HepG2 (cell line): ENCODE results near the gene ACSS3. TPM values are rescaled to one million over a fixed set of nuclear protein-coding genes. Genes with fewer than 3 reads are reported as not detected.
A peak's percentile ranks its signal among the peaks of the same experiment; 100 is the strongest.

Experiments used
- ARID3A ChIP-seq: IDR thresholded peaks from 2 replicates; pipeline ENCODE4 v1.6.1; 2012; ENCODE audit warnings: low read depth, low read length, improper control_type of control experiment
- ELF4 ChIP-seq: sonication (generic); formaldehyde crosslinking; IDR thresholded peaks from 2 replicates; pipeline ENCODE4 v1.5.0; 2020; ENCODE audit warnings: missing genetic modification reagents, mild to moderate bottlenecking, moderate library complexity, borderline replicate concordance
- HMGA1 ChIP-seq: sonication (generic); formaldehyde crosslinking; conservative IDR thresholded peaks from 2 replicates; pipeline ENCODE4 v1.4.0; 2020; ENCODE audit warnings: missing genetic modification reagents
- NR0B2 ChIP-seq: sonication (generic); formaldehyde crosslinking; IDR thresholded peaks from 2 replicates; pipeline ENCODE4 v1.4.0; 2020; ENCODE audit warnings: mild to moderate bottlenecking, missing genetic modification reagents
- PPARG ChIP-seq: conservative IDR thresholded peaks from 2 replicates; pipeline ENCODE4 v1.6.1; 2016; ENCODE audit warnings: missing biosample characterization, missing genetic modification reagents
- PRPF4 ChIP-seq: fragments of 200-400 bp; formaldehyde crosslinking; IDR thresholded peaks from 2 replicates; pipeline ENCODE4 v1.6.1; 2016; ENCODE audit warnings: low read length, low read depth; ENCODE audit not compliant: poor library complexity, severe bottlenecking
- THAP11 ChIP-seq: IDR thresholded peaks from 2 replicates; pipeline ENCODE4 v1.6.1; 2016; ENCODE audit warnings: missing biosample characterization, missing genetic modification reagents
- ZNF430 ChIP-seq: sonication (generic); formaldehyde crosslinking; IDR thresholded peaks from 2 replicates; pipeline ENCODE4 v1.9.0; 2021; ENCODE audit warnings: mild to moderate bottlenecking, missing genetic modification reagents
- ZNF749 ChIP-seq: sonication (generic); formaldehyde crosslinking; IDR thresholded peaks from 2 replicates; pipeline ENCODE4 v1.8.0; 2022; ENCODE audit warnings: mild to moderate bottlenecking, missing genetic modification reagents, moderate library complexity, borderline replicate concordance
- polyA plus RNA-seq, 8 experiments: library from polyadenylated mRNA; depleted of rRNA in 3 of 8; stranded (reverse) in 7 of 8; unstranded in 1 of 8; fragments of >200 nt; fragmentation: Illumina TruSeq in 4 of 8; extraction: Trizol in 4 of 8; gene quantifications; 2 replicates each; pipeline versions ENCODE4 v1.2.1 to v1.2.3, GENCODE V29; 2011 to 2016; ENCODE audit warnings: low read depth in 4 of 8, missing spikeins in 1 of 8, mixed read lengths in 1 of 8; ENCODE audit not compliant: insufficient read depth in 1 of 8
- total RNA-seq, 5 experiments: library from RNA; depleted of rRNA; stranded (reverse); fragments of >200 nt; fragmentation: Illumina TruSeq; extraction: Trizol; gene quantifications; 2 replicates each; pipeline ENCODE4 v1.2.3, GENCODE V29; 2016; ENCODE audit warnings: low read depth in 1 of 5
- TF ChIP-seq, protein P1 (sequence below): sonication (generic); formaldehyde crosslinking; IDR thresholded peaks from 2 replicates; pipeline ENCODE4 v1.5.0; 2020; ENCODE audit warnings: mild to moderate bottlenecking, missing genetic modification reagents, borderline replicate concordance
- TF ChIP-seq, protein P2 (sequence below): sonication (generic); formaldehyde crosslinking; IDR thresholded peaks from 2 replicates; pipeline ENCODE4 v1.9.0; 2022; ENCODE audit warnings: missing genetic modification reagents, mild to moderate bottlenecking, borderline replicate concordance

ACSS3 gene
- total and polyA plus RNA-seq, 2 of the 13 experiments (the other 11 are each of a cell fraction or from before 2014, with no cell fraction given), result 79.5 to 86.3 TPM

- TF ChIP-seq, protein P1, sequence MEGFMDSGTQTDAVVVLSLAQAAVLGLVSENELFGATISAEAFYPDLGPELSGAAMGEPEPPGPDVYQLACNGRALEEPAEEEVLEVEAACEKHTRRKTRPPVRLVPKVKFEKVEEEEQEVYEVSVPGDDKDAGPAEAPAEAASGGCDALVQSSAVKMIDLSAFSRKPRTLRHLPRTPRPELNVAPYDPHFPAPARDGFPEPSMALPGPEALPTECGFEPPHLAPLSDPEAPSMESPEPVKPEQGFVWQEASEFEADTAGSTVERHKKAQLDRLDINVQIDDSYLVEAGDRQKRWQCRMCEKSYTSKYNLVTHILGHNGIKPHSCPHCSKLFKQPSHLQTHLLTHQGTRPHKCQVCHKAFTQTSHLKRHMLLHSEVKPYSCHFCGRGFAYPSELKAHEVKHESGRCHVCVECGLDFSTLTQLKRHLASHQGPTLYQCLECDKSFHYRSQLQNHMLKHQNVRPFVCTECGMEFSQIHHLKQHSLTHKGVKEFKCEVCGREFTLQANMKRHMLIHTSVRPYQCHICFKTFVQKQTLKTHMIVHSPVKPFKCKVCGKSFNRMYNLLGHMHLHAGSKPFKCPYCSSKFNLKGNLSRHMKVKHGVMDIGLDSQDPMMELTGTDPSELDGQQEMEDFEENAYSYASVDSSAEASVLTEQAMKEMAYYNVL (CRISPR knock-in tag), result peak; percentile 100
- TF ChIP-seq ZNF430 (CRISPR knock-in tag) (0 out of 2 replicates have a peak, but pooled peaks have one; percentile 32), NR0B2 (CRISPR knock-in tag) (no peak), THAP11 (CRISPR knock-in tag) (peak; percentile 29; the same call in 1 of the 2 replicates), ELF4 (CRISPR knock-in tag) (peak; percentile 72; the same call in 1 of the 2 replicates), ARID3A (peak; percentile 50), PPARG (CRISPR knock-in tag) (peak; percentile 67; the same call in 1 of the 2 replicates), PRPF4 (no peak), HMGA1 (CRISPR knock-in tag) (no peak), ZNF749 (CRISPR knock-in tag) (no peak)
- TF ChIP-seq, protein P2, sequence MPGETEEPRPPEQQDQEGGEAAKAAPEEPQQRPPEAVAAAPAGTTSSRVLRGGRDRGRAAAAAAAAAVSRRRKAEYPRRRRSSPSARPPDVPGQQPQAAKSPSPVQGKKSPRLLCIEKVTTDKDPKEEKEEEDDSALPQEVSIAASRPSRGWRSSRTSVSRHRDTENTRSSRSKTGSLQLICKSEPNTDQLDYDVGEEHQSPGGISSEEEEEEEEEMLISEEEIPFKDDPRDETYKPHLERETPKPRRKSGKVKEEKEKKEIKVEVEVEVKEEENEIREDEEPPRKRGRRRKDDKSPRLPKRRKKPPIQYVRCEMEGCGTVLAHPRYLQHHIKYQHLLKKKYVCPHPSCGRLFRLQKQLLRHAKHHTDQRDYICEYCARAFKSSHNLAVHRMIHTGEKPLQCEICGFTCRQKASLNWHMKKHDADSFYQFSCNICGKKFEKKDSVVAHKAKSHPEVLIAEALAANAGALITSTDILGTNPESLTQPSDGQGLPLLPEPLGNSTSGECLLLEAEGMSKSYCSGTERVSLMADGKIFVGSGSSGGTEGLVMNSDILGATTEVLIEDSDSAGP (CRISPR knock-in tag), result no peak
Observed at GRCh38 chr12:81146228-81147225, 68.6 kb downstream of the ACSS3 start (continued).
